LNCAP (cell line): Measurements from ENCODE around the gene ACKR3.

Experiments used
- TF ChIP-seq, protein P1 (sequence below): fragments of 450-650 bp; IDR thresholded peaks from 2 replicates; pipeline ENCODE4 v1.5.1; 2017; ENCODE audit warnings: mild to moderate bottlenecking

The ACKR3 gene

GRCh38 chr2:236593531-236593930, 23.9 kb downstream of the ACKR3 start:
- TF ChIP-seq, protein P1, sequence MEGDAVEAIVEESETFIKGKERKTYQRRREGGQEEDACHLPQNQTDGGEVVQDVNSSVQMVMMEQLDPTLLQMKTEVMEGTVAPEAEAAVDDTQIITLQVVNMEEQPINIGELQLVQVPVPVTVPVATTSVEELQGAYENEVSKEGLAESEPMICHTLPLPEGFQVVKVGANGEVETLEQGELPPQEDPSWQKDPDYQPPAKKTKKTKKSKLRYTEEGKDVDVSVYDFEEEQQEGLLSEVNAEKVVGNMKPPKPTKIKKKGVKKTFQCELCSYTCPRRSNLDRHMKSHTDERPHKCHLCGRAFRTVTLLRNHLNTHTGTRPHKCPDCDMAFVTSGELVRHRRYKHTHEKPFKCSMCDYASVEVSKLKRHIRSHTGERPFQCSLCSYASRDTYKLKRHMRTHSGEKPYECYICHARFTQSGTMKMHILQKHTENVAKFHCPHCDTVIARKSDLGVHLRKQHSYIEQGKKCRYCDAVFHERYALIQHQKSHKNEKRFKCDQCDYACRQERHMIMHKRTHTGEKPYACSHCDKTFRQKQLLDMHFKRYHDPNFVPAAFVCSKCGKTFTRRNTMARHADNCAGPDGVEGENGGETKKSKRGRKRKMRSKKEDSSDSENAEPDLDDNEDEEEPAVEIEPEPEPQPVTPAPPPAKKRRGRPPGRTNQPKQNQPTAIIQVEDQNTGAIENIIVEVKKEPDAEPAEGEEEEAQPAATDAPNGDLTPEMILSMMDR, result no peak

GRCh38 chr2:236593956-236594355, 24.3 kb downstream of the ACKR3 start:
- TF ChIP-seq, protein P1, result no peak

- TF ChIP-seq, protein P1, result no peak
These were observed 28.0 kb downstream of the ACKR3 start for GRCh38 chr2:236597629-236598028.

- TF ChIP-seq, protein P1, result no peak
These were observed 29.4 kb downstream of the ACKR3 start for GRCh38 chr2:236599059-236599458.

DNA sequence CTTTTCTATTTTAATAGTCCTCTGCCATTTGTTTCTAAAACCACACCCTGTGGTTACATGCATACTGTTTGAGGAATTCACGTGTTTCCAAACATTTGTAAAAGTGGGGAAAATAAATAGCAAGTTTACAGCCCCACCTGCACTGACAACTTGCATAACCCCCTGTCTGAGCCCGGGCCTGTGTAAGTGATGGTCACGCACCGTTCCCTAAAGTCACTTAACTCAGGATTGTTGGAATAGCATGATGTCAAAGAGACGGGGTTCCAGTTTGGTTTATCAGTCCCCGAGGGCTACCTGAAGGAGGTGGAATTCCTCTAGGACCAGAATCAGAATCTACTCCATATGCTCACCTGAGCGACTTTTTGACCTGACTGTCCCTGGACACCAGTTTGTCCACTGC, 30.5 kb downstream of the ACKR3 start:
- TF ChIP-seq, protein P1, result no peak

DNA sequence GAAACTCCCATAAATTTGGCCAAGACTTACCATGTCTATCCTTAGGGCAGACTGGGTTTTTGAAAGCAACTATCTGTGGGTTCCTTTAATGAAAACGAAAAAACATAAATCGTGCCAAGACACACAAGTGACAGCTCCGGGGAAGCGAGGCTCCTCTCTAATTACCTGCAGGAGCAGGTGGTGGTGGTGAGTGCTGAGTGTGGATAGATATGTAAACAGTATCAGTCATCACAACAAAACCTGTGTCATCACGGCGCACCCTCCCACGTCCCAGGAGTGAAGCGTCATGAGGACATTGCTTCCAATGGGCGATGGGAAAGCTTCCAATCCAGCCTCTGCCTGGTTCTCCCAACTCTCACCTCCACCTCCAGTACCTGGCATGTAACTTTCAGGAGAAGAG, 31.3 kb downstream of the ACKR3 start:
- TF ChIP-seq, protein P1, result no peak

GRCh38 chr2:236601316-236602202, 31.9 kb downstream of the ACKR3 start:
- TF ChIP-seq, protein P1, result no peak
